Memory B cell (primary cell): ENCODE data around the gene MAP2K2.

Source experiments
- ATAC-seq: fragments of 150-1000 bp; cut with Tn5 transposase; 2 replicates; pipeline ENCODE4 v1.10.0; 2021; ENCODE audit warnings: low read depth, mild to moderate bottlenecking, moderate library complexity
- DNase-seq, 2 donors: peaks; one replicate each; pipeline ENCODE4 v3.0.0; 2022; ENCODE audit warnings: low spot score in 2 of 2
- H3K27ac Mint-ChIP-seq: one replicate; pipeline ENCODE4 v1.8.0; 2022; ENCODE audit warnings: mild to moderate bottlenecking, moderate library complexity, mixed read lengths
- H3K27me3 Mint-ChIP-seq: one replicate; pipeline ENCODE4 v1.8.0; 2022; ENCODE audit warnings: mixed read lengths
- H3K36me3 Mint-ChIP-seq: one replicate; pipeline ENCODE4 v1.8.0; 2022; ENCODE audit warnings: mild to moderate bottlenecking, mixed read lengths
- H3K4me1 Mint-ChIP-seq: one replicate; pipeline ENCODE4 v1.8.0; 2022; ENCODE audit warnings: mixed read lengths
- H3K4me3 Mint-ChIP-seq: one replicate; pipeline ENCODE4 v1.8.0; 2022; ENCODE audit warnings: mild to moderate bottlenecking, moderate library complexity, mixed read lengths
- H3K9me3 Mint-ChIP-seq: one replicate; pipeline ENCODE4 v1.8.0; 2022; ENCODE audit warnings: mixed read lengths

Gene MAP2K2

GRCh38 chr19:4049432-4049831 is 74.5 kb downstream of the MAP2K2 start:
- Mint-ChIP-seq H3K4me1 (peaks cover 25% of the 10 kb centered on the region), H3K9me3 (no peaks in the 10 kb centered on the region), H3K27me3 (no peaks in the 10 kb centered on the region), H3K36me3 (peaks cover 31% of the 10 kb centered on the region), H3K27ac (peak overlapping the region; percentile 53), H3K4me3 (no peak overlapping the region)
- DNase-seq: no peak
- ATAC-seq: no peak

GRCh38 chr19:4046946-4047683 is 76.8 kb downstream of the MAP2K2 start:
- Mint-ChIP-seq H3K4me3 (no peak overlapping the region), H3K27ac (no peak overlapping the region), H3K9me3 (no peaks in the 10 kb centered on the region), H3K27me3 (no peaks in the 10 kb centered on the region), H3K4me1 (peaks cover 14% of the 10 kb centered on the region), H3K36me3 (peaks cover 22% of the 10 kb centered on the region)
- ATAC-seq: no peak
- DNase-seq: no peak

GRCh38 chr19:4046362-4046691 is 77.6 kb downstream of the MAP2K2 start:
- Mint-ChIP-seq H3K4me3 (no peak overlapping the region), H3K27ac (no peak overlapping the region), H3K36me3 (peaks cover 19% of the 10 kb centered on the region), H3K27me3 (no peaks in the 10 kb centered on the region), H3K4me1 (peaks cover 12% of the 10 kb centered on the region), H3K9me3 (no peaks in the 10 kb centered on the region)
- DNase-seq (no peak), ATAC-seq (no peak)

- Mint-ChIP-seq H3K4me1 (peaks cover 9% of the 10 kb centered on the region), H3K4me3 (no peak overlapping the region), H3K27ac (no peak overlapping the region), H3K27me3 (no peaks in the 10 kb centered on the region), H3K36me3 (peaks cover 16% of the 10 kb centered on the region), H3K9me3 (no peaks in the 10 kb centered on the region)
- no peak for ATAC-seq
- no peak for DNase-seq
These were observed 78.1 kb downstream of the MAP2K2 start for GRCh38 chr19:4045597-4046361.

GRCh38 chr19:4044990-4045465 is 78.9 kb downstream of the MAP2K2 start:
- H3K4me3 Mint-ChIP-seq: no peak overlapping the region
- H3K27me3 Mint-ChIP-seq: no peaks in the 10 kb centered on the region
- no peaks in the 10 kb centered on the region for H3K9me3 Mint-ChIP-seq
- H3K27ac Mint-ChIP-seq: no peak overlapping the region
- peaks cover 14% of the 10 kb centered on the region for H3K36me3 Mint-ChIP-seq
- DNase-seq (no peak), ATAC-seq (no peak)
- H3K4me1 Mint-ChIP-seq: peaks cover 7% of the 10 kb centered on the region

- Mint-ChIP-seq H3K9me3 (no peaks in the 10 kb centered on the region), H3K4me1 (peaks cover 3% of the 10 kb centered on the region), H3K27me3 (no peaks in the 10 kb centered on the region), H3K36me3 (peaks cover 11% of the 10 kb centered on the region), H3K27ac (no peak overlapping the region), H3K4me3 (no peak overlapping the region)
- no peak for DNase-seq
- no peak for ATAC-seq
These were observed 79.8 kb downstream of the MAP2K2 start for GRCh38 chr19:4043966-4044715.

GRCh38 chr19:4043401-4043800 is 80.5 kb downstream of the MAP2K2 start:
- Mint-ChIP-seq H3K36me3 (peaks cover 11% of the 10 kb centered on the region), H3K27ac (no peak overlapping the region), H3K4me3 (no peak overlapping the region), H3K4me1 (peaks cover 3% of the 10 kb centered on the region), H3K27me3 (no peaks in the 10 kb centered on the region), H3K9me3 (no peaks in the 10 kb centered on the region)
- DNase-seq (no peak), ATAC-seq (no peak)

- H3K27me3 Mint-ChIP-seq: no peaks in the 10 kb centered on the region
- peaks cover 10% of the 10 kb centered on the region for H3K36me3 Mint-ChIP-seq
- H3K4me3 Mint-ChIP-seq: no peak overlapping the region
- ATAC-seq (no peak), DNase-seq (no peak)
- no peak overlapping the region for H3K27ac Mint-ChIP-seq
- H3K4me1 Mint-ChIP-seq: peaks cover 3% of the 10 kb centered on the region
- H3K9me3 Mint-ChIP-seq: no peaks in the 10 kb centered on the region
These were observed 81.2 kb downstream of the MAP2K2 start for GRCh38 chr19:4042731-4043082.

- Mint-ChIP-seq H3K9me3 (no peaks in the 10 kb centered on the region), H3K4me3 (no peak overlapping the region), H3K27ac (no peak overlapping the region), H3K36me3 (peaks cover 8% of the 10 kb centered on the region), H3K27me3 (no peaks in the 10 kb centered on the region), H3K4me1 (peaks cover 3% of the 10 kb centered on the region)
- ATAC-seq (no peak), DNase-seq (no peak)
These were observed 81.7 kb downstream of the MAP2K2 start for GRCh38 chr19:4042064-4042730.
